ENCODE measurements around the gene ZNF485.
"Not testable (repeated sequence)": the region's sequence is repeated elsewhere in the genome, so short reads cannot be mapped to it uniquely, and the experiment has no call there.

ZNF485 gene

DNA sequence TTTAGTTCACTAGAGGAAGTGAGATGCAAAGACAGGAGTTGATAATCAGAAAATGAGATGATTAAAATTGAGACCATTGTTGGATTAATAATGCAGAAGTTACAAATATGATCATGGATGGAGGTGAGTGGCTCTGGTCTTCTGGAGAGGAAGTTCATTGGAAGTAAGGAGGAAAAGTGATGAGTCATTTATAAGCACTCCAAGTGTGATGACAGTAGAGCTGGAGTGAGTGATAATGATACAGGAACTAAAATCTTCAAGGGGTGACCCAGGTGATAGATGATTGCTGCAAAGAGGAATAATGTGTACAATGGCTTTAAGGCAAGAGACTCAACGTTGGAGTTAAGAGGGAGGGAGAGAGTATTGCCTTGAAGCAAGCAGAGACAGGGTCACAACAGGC, 21.7 kb downstream of the ZNF485 start:
- H3K4me3 ChIP-seq = no peak overlapping the region
- TF ChIP-seq, protein P1, sequence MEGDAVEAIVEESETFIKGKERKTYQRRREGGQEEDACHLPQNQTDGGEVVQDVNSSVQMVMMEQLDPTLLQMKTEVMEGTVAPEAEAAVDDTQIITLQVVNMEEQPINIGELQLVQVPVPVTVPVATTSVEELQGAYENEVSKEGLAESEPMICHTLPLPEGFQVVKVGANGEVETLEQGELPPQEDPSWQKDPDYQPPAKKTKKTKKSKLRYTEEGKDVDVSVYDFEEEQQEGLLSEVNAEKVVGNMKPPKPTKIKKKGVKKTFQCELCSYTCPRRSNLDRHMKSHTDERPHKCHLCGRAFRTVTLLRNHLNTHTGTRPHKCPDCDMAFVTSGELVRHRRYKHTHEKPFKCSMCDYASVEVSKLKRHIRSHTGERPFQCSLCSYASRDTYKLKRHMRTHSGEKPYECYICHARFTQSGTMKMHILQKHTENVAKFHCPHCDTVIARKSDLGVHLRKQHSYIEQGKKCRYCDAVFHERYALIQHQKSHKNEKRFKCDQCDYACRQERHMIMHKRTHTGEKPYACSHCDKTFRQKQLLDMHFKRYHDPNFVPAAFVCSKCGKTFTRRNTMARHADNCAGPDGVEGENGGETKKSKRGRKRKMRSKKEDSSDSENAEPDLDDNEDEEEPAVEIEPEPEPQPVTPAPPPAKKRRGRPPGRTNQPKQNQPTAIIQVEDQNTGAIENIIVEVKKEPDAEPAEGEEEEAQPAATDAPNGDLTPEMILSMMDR (IDR thresholded peaks at IDR 0.05) = no peak
- H3K27ac ChIP-seq = no peak overlapping the region
- DNase-seq (ENCODE audit: low spot score) = no peak

DNA sequence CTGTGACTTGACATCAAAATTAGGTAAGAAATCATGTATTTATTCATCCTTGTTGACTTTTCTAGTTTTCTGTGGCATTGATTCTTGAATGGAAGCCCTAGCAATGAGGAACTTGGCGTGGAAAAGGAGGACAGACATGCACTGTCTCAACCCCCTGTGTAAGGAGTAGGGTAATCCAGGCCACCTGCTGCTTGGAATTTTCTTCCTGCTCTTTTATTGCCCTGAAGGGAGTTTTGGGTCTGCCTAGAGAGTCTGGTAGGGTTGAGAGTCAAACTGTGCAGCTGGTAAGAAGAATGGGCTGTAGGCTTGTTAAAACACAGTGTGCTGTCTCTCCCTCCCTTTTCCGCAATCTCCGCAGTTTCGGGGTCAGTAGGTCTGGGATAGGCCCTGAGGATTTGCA, 22.7 kb downstream of the ZNF485 start:
- no peak for DNase-seq (ENCODE audit: low spot score)
- no peak overlapping the region for H3K27ac ChIP-seq
- TF ChIP-seq, protein P1 (IDR thresholded peaks at IDR 0.05) = no peak
- H3K4me3 ChIP-seq = no peak overlapping the region

DNA sequence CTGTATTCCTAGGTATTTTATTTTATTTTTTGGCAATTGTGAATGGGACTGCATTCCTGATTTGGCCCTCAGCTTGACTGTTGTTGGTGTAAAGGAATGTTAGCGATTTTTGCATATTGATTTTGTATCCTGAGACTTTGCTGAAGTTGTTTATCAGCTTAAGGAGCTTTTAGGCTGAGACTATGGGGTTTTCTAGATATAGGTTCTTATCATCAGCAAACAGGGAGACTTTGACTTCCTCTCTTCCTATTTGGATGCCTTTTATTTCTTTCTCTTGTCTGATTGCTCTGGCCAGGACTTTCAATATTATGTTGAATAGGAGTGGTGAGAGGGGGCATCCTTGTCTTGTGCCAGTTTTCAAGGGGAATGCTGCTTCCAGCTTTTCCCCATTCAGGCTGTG, 29.6 kb downstream of the ZNF485 start:
- H3K27ac ChIP-seq; DNase-seq (ENCODE audit: low spot score): not testable (repeated sequence)

DNA sequence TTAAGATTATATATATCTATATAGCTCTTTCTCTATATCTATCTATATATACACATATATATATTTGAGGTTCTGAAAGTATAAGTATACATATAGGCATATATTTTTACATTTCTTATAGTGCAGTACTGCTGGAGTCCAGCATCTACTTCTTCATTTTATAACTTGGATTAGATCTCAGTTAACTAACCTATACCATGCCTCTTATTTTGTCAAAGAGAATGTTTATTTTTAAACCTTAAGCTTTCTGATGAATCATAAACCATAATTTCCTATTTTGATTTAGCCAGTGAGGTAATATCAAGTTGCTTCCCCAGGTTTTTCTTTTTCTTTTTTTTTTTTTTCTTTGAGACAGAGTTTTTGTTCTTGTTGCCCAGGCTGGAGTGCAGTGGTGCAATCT, 34.4 kb downstream of the ZNF485 start:
- Histone ChIP-seq H3K4me3 (no peak overlapping the region), H3K27ac (no peak overlapping the region)
- no peak for DNase-seq (ENCODE audit: low spot score)
- TF ChIP-seq, protein P1 (IDR thresholded peaks at IDR 0.05) = no peak

More for the DNA sequence above, 29.6 kb downstream of the ZNF485 start:
- H3K4me3 ChIP-seq = not testable (repeated sequence)

DNA sequence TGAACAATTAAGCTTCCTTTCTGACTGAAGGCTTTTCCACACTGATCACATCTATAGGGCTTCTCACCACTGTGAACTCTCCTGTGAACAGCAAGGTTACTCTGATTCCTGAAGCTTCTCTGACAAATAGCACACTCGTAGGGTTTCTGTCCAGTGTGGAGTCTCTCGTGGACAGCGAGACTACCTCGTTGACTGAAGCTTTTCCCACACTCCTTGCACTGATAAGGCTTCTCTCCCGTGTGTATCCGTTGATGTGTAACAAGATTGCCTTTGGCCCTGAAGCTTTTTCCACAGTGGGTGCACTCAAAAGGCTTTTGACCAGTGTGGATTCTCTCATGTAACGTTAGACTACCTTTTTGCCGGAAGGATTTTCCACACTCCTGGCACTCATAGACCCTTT, 38.0 kb downstream of the ZNF485 start:
- TF ChIP-seq, protein P1 (IDR thresholded peaks at IDR 0.05) = no peak
- no peak for DNase-seq (ENCODE audit: low spot score)
- Histone ChIP-seq H3K27ac (no peak overlapping the region), H3K4me3 (peak overlapping the region; percentile 29)

DNA sequence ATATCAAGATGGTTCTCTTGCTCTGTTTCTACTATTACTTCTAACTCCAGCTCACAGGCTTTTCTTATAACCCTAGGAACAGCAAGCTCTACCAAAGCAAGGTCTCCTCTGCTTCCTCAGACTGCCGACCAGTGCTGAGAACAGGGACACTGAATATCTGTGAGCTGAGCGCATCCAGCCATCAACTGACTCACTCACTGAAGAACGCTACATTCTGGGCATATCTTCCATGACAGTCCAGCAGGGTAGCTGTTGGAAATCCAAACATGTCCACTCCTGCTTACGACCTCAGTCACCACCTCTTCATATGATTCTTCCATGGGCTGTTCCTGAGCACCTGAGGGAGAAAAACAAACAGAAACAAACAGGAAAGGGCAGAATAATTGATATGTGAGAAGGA, 39.6 kb downstream of the ZNF485 start:
- Histone ChIP-seq H3K4me3 (no peak overlapping the region), H3K27ac (no peak overlapping the region)
- TF ChIP-seq, protein P1 (IDR thresholded peaks at IDR 0.05) = no peak
- DNase-seq (ENCODE audit: low spot score) = no peak

DNA sequence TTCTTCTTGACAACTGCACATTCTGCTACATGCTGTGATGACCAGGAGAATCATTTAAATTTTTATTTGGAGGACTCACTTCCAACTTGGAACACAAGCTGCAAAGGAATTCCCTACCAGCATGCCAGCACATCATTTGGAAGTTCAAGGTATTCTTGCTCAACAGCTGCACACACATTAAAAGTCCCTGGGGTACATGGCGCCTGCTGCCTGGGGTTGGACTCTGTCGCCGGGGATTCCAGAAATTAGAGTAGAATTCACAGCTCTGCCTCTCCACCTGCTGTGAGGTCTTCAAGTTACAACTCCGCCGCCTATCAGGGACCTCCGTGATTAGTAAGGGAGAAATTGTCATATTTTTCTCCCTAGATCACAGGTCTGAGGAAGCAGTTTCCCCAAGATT, 41.3 kb downstream of the ZNF485 start:
- no peak for DNase-seq (ENCODE audit: low spot score)
- TF ChIP-seq, protein P1 (IDR thresholded peaks at IDR 0.05) = no peak
- Histone ChIP-seq H3K27ac (no peak overlapping the region), H3K4me3 (peak overlapping the region; percentile 98)

DNA sequence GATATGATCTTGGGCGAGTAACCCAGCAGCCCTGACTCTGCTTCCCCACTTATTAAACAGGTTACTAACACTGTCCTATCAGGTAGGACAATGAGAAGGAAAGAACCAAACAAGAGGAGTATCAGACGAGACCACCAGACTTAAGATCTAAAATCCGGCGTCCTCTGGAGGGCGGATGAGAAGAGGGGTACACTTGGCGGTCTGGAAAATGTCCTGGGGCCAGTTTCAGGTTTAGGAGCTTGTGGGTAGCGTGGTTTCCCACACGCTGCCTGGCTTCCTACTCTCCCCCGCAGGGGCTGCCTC, 41.8 kb downstream of the ZNF485 start:
- DNase-seq (ENCODE audit: low spot score) = no peak

More for the DNA sequence above, 41.8 kb downstream of the ZNF485 start:
- TF ChIP-seq, protein P1 (IDR thresholded peaks at IDR 0.05) = no peak
- H3K4me3 ChIP-seq = peak overlapping the region; percentile 98
- H3K27ac ChIP-seq = peak overlapping the region; percentile 59 to 85

All from coronary artery (tissue), 2 donors.